HG03571 (cell line): ENCODE data around the gene DYNC1I1.

ENCODE experiments used
- ATAC-seq: cut with Tn5 transposase; IDR thresholded peaks from one replicate; pipeline ENCODE4 v1.9.1; 2021; ENCODE audit not compliant: unreplicated experiment

Gene DYNC1I1

DNA sequence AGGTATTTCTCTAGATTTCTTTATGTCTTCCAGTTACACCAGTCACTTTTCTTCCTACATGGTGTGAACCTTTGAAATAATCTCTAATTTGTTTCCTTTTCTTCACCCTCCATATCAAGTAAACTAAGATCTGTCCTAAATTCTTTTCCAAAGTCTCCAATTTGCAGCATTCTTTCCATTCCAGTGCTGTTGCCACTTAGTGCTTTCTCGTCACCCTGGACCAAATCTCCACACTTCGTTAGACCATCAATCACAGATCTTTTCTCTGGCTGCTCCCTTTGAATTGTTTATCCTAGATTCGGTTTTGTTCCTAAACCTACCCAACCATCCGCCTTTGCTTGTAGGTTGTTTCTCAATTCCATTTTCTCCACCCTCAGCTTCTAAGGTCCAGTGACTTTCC is 74.7 kb downstream of the DYNC1I1 start:
- no peak for ATAC-seq

DNA sequence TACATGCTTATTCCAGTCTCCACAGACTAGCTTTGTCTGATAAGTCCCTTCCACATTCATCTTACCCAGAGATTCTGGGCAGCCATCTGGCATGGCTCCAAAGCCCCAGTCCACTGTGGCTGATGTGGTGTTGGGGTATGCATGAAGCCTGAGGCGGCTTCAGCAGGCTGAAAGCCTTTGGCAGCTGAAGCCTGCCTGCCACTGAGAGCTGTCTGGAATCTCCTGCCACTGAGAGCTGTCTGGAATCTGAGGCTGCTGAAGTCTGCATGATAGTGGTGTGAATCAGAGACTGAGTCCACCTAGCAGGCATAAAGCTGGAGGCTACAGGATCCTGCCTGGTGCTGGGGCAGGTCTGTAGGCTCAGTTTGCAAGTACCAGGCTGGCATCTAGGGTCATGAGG is 87.1 kb downstream of the DYNC1I1 start:
- no peak for ATAC-seq

DNA sequence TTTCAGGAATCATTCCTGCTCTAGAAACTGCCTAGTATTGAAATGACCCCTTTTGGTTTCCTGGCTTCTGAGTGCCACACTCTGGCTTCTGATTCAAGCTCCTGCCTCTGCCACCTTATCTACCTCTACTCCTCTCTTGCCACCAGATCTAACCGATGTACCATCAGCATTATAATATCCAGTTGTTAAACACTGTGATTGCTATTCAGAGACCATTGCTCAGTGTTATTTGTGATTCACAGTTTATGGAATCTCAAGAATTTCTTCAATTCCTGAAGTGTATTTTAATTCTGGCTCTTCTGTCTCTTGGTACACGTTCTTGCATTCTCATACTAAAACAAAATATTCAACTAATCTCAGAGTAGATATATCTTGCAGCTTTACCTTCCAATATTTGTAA is 88.7 kb downstream of the DYNC1I1 start:
- no peak for ATAC-seq

DNA sequence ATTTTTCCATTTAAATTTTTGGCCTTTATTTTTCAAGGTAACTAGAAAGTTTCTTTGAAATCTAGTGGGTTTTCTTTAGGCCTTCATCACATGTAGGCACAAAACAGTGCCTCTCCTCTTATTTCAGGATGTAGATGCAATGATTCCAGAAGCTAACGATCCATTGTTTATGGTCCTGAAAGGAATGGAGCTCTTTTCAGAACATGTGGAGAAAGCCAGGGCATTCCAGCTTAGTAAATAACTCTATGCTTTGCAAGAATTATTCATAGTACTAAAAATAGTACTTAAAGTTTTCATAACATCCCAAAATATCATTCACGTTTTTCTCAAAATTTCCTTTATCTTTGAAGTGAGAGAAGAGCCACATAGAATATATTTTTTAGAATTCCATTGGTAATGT is 91.3 kb downstream of the DYNC1I1 start:
- ATAC-seq, result no peak

DNA sequence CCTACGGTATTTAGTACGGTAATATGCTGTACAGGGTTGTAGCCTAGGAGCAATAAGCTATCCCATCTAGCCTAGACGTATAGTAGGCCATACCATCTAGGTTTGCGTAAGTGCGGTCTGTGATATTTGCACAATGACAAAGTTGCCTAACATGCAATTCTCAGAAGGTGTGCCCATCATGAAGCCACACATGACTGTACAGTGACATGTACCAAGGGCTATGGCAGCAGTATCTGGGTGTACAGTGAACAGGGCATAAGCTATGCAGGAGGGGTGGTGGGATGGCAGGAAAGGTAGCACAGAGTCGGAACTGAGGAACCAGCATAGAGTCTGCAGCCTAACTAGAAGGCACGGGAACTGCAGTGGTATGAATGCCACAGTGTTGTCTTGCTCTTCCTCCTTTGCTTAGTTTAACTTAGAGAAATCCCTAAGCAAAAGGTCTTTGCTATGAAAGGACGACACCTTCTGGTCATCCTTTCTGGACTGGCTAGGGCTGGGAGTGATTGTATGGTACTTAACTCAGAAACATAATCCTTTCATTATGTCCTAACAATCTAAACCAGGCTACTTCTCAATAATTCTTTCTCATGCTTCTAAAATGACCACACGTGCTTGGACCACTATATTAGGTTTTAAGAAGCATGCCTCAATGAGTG is 93.5 kb downstream of the DYNC1I1 start:
- ATAC-seq, result no peak

DNA sequence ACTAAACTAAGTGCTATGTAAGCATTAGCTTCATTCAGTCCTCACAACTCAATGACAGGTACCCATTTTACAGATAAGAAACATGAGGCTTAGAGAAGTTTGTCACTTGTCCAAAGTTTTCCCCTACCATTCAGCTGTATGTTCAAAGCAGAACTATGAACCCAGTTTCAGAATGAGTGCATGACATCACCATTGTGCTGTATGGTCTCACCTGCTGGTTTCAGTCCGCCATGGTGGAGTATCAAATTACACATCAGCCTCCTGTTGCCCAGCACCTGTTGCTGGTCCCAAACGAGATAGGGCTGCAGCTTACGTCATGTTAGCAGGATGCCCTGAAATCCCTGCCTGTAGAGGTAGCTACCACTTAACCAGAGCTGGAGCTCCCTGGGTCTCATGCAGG is 95.0 kb downstream of the DYNC1I1 start:
- peak; percentile 80 for ATAC-seq

DNA sequence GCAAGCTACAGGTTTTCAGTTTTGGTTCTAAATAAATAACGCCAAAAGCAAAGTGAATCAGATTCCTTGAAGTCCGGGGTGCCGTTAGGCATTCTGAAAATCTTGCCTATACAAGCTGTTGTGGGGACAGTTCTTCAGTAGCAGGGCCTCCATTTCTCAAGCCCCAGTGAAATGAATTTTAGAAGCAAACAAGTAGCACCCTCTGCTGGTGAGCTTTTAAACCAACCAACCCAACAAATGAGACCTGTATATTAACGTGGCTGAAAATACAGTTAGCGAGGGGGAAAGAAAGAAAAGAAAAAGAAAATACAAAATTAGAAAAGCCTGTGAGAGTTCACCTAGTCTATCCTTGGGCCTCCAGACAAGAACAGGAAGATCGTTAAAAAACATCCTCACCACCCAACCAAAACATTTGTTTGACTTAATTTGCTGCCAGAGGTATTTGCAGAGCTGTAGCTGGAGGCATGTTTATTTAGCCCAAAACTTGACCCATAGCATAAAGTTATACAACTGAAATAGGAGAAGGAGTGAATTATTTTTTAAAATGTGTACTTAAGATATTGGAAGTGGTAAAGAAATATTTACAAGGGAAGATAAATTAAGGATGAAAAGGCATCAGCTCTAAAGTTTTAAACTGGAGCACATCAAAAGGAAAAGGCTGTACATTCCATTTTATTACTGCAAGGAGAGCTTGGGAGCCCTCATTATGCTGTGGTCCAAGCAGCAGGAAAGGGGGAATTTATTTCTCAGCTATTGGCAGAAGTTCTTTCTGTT is 98.9 kb downstream of the DYNC1I1 start:
- ATAC-seq, result no peak

DNA sequence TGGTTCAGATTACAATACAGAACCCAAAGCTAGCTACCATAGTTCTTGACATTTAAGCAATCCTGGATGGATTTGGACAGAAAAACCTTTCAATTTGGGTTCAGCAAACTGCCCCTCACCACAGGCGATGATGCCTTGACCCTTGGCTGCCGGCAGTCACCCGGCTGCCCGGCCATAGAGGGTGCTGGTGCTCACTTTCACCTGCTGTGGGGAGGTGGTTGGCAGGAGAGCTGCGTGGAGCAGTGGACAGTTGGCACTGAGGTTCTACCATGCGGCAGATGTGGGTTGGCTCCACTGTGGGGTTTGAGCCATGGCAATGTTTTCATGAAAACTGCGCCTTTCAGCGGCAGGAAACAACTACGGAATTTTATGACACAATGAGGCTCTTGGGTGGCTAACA is 99.5 kb downstream of the DYNC1I1 start:
- ATAC-seq, result no peak

DNA sequence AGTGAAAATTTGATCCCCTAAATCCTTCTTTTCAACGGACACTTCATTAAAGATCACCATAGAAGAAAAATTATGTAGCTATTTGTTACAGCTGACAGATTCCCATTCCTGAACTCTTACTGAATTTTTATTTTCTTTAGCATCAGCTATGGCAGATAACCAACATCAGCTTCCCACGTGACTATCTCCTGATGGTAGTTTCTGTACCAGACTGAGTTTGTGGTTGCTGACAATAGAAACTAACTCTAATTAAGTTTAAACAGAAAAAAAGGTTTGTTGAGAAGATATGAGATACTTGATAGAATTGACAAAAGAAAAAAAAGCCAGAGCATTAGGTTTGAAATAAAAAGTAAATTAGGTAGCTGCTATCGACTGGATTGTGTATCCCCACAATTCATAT is 101.8 kb downstream of the DYNC1I1 start:
- ATAC-seq, result no peak

DNA sequence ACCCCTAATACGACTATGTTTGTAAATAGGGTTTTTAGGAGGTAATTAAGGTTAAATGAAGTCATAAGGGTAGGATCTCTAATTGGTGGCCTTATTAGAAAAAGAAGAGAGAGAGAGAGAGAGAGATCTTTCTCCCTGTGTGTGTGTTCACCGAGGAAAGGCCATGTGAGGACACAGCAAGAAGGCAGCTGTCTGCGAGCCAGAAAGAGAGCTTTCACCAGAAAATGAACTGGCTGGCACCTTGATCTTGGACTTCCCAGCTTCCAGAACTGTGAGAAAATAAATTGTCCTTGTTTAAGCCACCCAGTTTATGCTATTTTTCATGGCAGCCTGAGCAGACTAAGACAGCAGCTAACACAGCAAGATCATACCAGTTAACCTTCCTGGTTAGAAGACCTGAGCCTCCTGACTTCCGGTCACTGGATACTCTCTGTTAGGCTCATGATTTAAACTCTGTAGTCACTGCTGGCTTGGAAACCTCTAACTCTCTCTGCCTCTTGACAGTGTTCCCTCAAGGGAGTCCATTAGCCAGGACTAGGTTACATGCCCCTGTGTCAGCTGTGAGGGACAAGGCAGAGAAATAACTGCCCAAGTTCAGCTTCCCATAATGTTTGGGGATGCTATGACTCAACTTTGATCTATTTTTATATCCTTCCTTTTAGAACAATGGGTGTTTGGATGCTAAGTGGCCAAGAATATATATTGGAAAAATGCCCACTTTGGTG is 102.3 kb downstream of the DYNC1I1 start:
- ATAC-seq, result no peak

DNA sequence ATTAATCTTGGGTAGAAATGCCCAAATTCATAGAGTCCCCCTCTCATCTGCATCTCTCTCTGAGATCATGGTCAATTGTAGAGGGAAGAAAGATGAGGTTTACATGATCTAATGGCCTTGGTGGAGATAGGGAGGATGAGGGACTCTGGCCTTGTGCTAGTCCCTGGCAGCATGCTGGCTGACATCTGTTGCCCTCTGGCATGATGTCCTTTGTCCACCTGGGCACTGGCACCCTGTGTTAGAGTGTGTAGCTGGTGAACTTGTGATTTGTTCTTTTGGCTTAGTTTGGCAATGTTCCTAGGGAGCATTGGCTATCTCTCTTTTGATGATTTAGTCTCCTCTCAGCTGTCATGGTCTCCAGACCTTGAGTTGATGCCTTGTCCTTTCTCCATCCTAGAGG is 103.2 kb downstream of the DYNC1I1 start:
- no peak for ATAC-seq

DNA sequence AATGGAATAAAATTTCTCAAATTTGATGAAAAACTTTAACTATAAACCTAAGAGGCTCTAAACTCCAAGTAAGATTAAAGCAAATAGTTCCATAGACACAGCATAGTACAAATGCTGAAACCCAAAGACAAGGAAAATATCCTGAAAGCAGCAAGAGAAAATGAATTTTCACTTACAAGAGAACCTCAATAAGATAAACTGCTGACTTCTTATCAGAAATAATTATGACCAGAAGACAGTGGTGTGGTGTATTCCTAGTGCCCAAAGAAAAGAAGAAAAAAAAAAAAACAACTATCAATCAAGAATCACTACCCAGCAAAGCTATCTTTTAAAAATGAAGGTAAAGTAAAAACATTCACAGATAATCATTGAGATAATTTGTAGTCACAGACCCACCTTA is 106.3 kb downstream of the DYNC1I1 start:
- ATAC-seq, result no peak

DNA sequence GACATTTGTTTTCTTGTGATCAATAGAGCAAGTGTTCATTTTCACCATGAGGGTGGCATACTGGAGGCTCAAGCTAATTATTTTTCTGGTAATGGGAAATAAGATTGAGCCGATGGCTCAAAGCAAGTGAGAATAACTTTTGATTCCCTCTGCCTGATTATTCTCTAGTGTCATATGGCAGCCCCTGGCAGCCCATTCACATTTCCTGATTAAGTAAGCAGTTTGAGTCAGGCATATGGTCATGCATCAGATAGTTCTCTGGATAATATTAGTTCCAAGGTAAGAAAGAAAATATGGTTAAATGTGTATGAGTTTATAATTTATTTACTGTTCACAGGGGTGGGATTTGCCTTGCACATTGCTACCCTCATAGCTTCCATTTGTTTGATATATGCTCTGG is 109.2 kb downstream of the DYNC1I1 start:
- no peak for ATAC-seq

DNA sequence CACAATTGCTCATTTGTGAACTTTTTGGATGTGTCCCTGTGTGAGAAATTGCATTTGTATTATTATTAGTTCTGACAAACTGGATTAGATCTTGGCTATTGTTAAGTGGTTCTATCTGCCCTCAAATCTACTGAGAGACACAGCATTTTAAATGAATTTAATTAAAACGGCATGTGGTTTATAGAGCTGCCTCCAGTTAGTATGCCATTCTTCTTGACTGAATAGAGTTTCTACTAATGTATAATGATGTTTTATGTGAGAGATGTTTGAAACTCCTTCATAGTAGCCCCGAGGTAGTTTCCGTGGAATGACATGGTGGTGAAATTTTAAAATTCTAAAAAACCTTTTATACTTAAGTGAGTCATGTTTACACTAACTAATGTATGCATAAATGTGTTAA is 110.9 kb downstream of the DYNC1I1 start:
- no peak for ATAC-seq

DNA sequence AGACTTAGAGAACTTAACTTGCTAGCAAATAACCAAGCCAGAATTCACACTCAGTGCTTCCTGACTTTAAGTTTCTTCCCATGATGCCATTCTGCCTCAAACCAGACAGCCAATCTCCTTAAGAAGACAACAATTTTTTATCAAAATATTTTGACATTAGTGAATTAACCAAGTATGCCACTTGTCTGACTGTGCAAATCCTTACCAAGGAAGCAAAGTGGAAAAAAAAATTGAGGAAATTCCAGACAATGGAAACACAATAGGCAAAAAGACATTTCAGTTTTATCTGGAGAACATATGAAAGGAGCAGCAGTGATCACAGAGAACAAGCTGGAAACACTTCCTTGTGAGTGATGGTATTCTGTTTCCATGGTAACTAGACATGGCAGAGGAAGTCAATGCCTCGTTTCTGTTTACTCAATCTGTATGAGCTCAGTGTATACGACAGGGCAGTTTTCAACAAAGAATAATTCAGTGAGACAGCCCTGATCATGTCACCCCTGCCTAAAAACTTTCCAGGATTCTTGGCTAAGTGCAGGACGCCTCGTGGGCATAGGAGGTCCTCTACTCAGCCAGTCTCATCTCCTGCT is 114.2 kb downstream of the DYNC1I1 start:
- no peak for ATAC-seq

DNA sequence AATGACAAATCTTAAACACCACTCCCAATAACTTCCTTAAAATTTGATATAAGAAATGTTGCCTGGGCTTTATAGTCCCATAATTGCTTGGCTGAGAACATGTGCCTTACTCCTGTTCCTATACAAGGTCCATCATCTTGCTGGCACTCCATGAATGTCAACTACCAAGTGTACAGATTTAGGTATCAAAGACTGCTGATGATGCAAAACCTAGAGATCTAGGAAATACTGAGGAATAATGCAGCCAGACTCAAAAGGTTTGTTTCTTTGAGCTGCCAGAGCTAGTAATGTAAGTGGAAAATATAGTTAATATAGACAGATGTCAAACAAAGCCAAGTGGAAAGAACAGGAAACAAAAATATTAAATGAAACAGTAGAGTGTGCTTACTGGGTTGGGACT is 121.1 kb downstream of the DYNC1I1 start:
- ATAC-seq, result no peak

DNA sequence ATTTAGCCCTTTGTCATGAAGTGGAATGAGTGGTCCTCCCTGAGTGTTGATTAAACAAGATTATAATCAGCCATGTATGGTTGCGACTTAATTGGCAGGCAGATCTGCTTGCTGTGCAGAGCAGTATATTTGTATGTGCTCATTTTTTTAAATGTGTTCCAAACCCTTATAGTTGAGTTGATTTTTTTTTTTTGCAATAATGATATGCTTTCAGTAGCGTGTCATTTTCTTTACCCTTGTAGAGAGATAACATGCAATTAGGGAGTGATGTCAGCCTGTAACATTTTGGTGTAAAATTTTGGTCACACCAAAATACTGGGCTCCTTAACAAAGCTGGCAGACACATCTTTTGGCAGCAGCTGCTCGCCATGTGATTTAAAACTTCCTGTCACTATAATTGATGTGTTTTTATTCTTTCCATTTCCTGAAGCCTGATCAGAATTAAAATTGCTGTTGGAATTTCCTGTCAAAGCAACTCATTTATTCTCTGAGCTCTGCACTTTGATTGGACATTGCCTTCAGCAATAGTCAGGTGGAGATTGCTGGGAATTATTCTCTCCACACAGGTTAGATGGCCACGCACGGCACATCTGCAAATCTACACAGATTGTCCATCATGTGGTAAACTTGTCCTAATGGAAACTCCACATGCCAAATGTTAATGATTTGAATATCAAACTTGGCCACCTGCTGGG is 125.3 kb downstream of the DYNC1I1 start:
- ATAC-seq, result no peak

DNA sequence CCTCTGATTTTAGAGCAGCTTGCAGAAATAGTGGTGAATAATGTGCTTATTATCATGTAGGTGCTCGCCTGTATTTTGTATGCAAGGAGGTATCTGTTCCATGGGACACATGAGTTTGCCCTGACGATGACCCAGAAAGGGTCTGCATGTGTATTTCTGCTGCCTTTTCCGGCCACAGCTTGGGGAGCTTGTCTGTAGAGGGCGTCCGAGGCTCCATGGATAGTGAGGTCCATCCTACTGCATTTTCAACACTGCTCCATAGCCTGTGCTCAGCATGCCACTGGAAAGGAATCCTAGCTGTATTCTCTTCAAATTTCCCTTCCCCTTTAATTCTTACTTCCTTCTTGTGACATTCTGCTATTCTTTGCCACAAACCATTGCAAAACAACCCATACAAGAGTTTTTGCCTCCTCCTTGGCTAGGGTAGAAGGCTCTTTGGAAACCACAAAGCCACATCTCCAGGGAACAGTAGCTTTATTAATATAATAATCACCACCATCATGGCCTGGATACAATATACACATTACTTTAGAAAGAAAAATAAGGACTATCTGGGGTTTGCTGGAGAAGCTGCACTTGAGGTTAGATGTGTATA is 127.7 kb downstream of the DYNC1I1 start:
- no peak for ATAC-seq

DNA sequence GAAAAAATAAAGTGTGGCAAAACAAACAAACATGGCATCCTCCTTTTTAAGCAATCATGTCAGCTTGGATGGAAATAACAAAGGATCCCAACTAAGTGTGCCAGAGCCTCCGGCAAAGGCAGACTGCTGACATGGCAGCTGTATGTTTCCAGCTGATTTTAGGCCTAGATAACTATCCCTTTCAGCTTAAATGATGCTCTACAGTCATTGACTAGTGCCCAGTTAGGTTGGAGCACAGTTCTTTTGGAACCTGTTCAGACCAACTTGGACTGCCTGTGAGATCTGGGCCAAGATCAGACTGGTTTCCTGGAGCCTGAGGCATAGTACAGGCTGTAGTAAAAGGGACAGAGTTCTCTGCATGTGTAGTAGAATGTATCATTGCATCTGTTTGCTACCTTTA is 128.7 kb downstream of the DYNC1I1 start:
- no peak for ATAC-seq

DNA sequence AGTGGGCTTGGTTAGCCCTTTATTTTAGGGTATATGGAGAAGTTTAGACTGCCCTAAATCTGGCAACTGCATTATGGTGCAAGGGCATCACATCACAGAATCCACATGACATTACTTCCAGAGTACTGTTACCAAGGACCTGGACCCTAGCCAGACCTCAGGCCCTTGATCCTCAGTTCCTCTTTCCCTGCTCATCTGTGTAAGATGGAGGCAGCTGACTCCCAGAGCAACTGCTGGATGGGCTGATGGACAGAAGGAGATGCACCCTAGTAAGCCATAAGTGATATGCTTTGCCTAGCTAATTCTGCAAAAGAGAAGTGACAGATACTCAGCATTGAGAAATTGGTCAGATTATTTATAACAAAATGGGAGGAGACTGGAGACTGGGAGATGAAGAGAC is 131.7 kb downstream of the DYNC1I1 start:
- ATAC-seq, result no peak

DNA sequence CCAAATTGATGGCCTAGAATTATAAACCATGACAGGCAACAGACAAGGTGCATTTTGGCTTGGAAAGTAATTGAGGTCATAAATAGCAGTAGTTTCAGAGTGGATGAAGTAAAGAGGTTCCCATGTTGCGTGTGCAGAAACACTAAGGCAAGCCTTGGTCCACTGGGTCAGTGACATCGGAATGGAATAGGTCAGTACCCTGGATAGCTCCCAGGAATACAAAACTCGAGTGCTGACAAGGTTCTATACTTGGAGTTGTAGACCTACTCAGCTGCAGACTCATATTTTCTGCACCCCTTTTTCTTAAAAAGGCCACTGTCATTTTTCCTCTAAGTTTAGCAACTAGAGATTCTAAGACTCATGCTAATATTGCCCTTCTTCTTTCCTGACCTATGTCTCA is 132.8 kb downstream of the DYNC1I1 start:
- no peak for ATAC-seq
